ENCODE measurements around the gene HOXA11. TPM values are rescaled to one million over a fixed set of nuclear protein-coding genes. Genes with fewer than 3 reads are reported as not detected.

Gene HOXA11
- total RNA-seq, 1 donor from 2014 or later, result not detected

DNA sequence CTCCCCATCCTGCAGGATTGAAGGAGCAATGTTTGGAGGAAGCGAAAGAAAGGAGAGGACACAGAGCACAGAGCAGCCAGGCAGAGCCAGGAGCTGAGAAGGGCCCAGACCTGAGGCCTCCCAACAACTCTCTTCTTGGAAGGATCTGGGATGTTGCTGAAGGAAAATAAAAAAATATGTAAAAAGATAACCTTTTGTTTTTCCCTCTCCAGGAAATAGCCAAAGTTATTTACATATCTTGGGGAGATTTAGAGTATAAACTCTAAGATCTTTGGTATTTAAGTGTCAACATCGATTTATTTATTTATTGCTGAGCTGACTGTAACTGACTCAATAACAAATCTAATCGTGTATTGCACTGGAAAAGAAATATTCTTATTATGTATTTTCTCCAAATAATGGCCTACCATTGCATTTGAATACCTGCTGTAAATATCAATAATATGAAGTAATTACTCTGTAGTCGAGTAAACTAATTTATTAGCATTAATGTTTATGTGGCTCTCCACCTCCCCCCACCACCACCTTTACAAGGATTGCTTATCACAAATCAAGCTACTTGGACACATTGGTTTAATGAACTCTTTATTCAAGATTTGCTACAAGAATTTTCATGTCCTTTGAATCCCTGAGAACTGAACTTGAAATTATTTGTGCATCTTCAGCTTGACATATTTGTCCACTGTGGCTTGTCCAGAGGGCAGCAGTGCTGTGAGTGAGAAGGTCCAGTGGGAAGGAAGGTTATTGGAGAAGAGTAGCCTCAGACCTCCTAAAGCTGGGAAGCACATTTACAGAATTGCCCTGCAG is 1.8 kb upstream of the HOXA11 start:
- intact Hi-C loops (cut with DNase I), result loop anchor here (5.0 kb wide), 1 partner anchor 1320 kb away; no protein-coding TSS in a partner anchor
- Histone ChIP-seq H3K4me1 (peaks cover 7 to 19% of the 10 kb centered on the region in 2 donors), H3K4me3 (no peak overlapping the region), H3K9me3 (no peaks in the 10 kb centered on the region), H3K27ac (no peak overlapping the region), H3K27me3 (peaks cover 52% of the 10 kb centered on the region), H3K36me3 (no peaks in the 10 kb centered on the region)
- DNase-seq (ENCODE audit: low spot score in 2 of 2), result no peak
- TF ChIP-seq, protein P1, sequence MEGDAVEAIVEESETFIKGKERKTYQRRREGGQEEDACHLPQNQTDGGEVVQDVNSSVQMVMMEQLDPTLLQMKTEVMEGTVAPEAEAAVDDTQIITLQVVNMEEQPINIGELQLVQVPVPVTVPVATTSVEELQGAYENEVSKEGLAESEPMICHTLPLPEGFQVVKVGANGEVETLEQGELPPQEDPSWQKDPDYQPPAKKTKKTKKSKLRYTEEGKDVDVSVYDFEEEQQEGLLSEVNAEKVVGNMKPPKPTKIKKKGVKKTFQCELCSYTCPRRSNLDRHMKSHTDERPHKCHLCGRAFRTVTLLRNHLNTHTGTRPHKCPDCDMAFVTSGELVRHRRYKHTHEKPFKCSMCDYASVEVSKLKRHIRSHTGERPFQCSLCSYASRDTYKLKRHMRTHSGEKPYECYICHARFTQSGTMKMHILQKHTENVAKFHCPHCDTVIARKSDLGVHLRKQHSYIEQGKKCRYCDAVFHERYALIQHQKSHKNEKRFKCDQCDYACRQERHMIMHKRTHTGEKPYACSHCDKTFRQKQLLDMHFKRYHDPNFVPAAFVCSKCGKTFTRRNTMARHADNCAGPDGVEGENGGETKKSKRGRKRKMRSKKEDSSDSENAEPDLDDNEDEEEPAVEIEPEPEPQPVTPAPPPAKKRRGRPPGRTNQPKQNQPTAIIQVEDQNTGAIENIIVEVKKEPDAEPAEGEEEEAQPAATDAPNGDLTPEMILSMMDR (IDR thresholded peaks at IDR 0.05), result no peak

GRCh38 chr7:27185854-27186667 is 1.0 kb upstream of the HOXA11 start:
- Histone ChIP-seq H3K36me3 (no peaks in the 10 kb centered on the region), H3K4me1 (peaks cover 7 to 19% of the 10 kb centered on the region in 2 donors), H3K27me3 (peaks cover 44% of the 10 kb centered on the region), H3K9me3 (no peaks in the 10 kb centered on the region), H3K27ac (no peak overlapping the region), H3K4me3 (no peak overlapping the region)
- intact Hi-C loops (cut with DNase I), result loop anchor here (5.0 kb wide), 1 partner anchor 1319 kb away; no protein-coding TSS in a partner anchor
- TF ChIP-seq, protein P1 (IDR thresholded peaks at IDR 0.05), result no peak
- peak in 1 of 2 donors; percentile 7 for DNase-seq (ENCODE audit: low spot score in 2 of 2)

- intact Hi-C loops (cut with DNase I), result loop anchor here (5.0 kb wide), 2 partner anchors 817 to 1317 kb away; no protein-coding TSS in a partner anchor
- peak overlapping the region; percentile 44 to 50 for H3K4me3 ChIP-seq
Measured at GRCh38 chr7:27184337-27185012, 557 bp downstream of the HOXA11 start.

GRCh38 chr7:27183682-27184336 is 1.2 kb downstream of the HOXA11 start:
- intact Hi-C loops (cut with DNase I), result loop anchor here (5.0 kb wide), 1 partner anchor 817 kb away; no protein-coding TSS in a partner anchor
- TF ChIP-seq, protein P1 (IDR thresholded peaks at IDR 0.05), result no peak
- Histone ChIP-seq H3K27me3 (peaks cover 46% of the 10 kb centered on the region), H3K9me3 (no peaks in the 10 kb centered on the region), H3K36me3 (no peaks in the 10 kb centered on the region), H3K4me1 (peaks cover 7 to 22% of the 10 kb centered on the region in 2 donors), H3K4me3 (peak overlapping the region; percentile 44 to 50), H3K27ac (no peak overlapping the region)
- peak in 1 of 2 donors; percentile 56 for DNase-seq (ENCODE audit: low spot score in 2 of 2)

More at GRCh38 chr7:27184337-27185012, 557 bp downstream of the HOXA11 start:
- Histone ChIP-seq H3K27ac (no peak overlapping the region), H3K27me3 (peaks cover 50% of the 10 kb centered on the region), H3K4me1 (peaks cover 7 to 22% of the 10 kb centered on the region in 2 donors), H3K9me3 (no peaks in the 10 kb centered on the region), H3K36me3 (no peaks in the 10 kb centered on the region)
- peak in 1 of 2 donors; percentile 61 for DNase-seq (ENCODE audit: low spot score in 2 of 2)
- TF ChIP-seq, protein P1 (IDR thresholded peaks at IDR 0.05), result no peak
